HUES6 (cell line): Measurements from ENCODE around the gene BICRAL.

Source experiments
- H3K27ac ChIP-seq: 2 replicates; pipeline ENCODE4 v1.7.0; 2013; ENCODE audit warnings: low read depth, mild to moderate bottlenecking, low read length, inconsistent platforms
- H3K27me3 ChIP-seq: 2 replicates; pipeline ENCODE4 v1.6.1; 2013; ENCODE audit warnings: low read length; ENCODE audit not compliant: control insufficient read depth, insufficient read depth
- H3K36me3 ChIP-seq: 2 replicates; pipeline ENCODE4 v1.6.1; 2013; ENCODE audit warnings: low read length; ENCODE audit not compliant: control insufficient read depth, insufficient read depth
- H3K4me1 ChIP-seq: 2 replicates; pipeline ENCODE4 v1.6.1; 2013; ENCODE audit warnings: low read length; ENCODE audit not compliant: control insufficient read depth, insufficient read depth
- H3K4me3 ChIP-seq: 2 replicates; pipeline ENCODE4 v1.5.1; 2013; ENCODE audit warnings: low read depth, low read length
- H3K9ac ChIP-seq: one replicate; pipeline ENCODE4 v1.6.1; 2013; ENCODE audit warnings: mild to moderate bottlenecking, low read length
- H3K9me3 ChIP-seq: 2 replicates; pipeline ENCODE4 v1.6.1; 2013; ENCODE audit warnings: low read depth, low read length; ENCODE audit not compliant: control insufficient read depth, insufficient read depth

BICRAL gene

DNA sequence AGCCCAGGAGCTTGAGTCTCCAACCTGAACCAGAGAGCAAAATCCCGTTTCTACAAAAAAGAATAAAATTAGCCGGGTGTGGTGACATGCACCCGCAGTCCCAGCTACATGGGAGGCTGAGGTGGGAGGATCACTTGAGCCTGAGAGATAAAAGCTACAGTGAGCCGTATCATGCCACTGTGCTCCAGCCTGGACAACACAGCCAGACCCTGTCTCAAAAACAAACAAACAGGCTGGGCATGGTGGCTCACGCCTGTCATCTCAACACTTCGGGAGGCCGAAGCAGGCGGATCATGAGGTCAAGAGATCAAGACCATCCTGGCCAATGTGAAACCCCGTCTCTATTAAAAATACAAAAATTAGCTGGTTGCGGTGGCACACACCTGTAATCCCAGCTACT, 122.6 kb downstream of the BICRAL start:
- no peak overlapping the region for H3K4me3 ChIP-seq
- H3K27ac ChIP-seq = no peak overlapping the region
- H3K27me3 ChIP-seq = no peaks in the 10 kb centered on the region
- no peaks in the 10 kb centered on the region for H3K9me3 ChIP-seq
- H3K36me3 ChIP-seq = no peaks in the 10 kb centered on the region
- no peak overlapping the region for H3K9ac ChIP-seq
- H3K4me1 ChIP-seq = peaks cover 4% of the 10 kb centered on the region

DNA sequence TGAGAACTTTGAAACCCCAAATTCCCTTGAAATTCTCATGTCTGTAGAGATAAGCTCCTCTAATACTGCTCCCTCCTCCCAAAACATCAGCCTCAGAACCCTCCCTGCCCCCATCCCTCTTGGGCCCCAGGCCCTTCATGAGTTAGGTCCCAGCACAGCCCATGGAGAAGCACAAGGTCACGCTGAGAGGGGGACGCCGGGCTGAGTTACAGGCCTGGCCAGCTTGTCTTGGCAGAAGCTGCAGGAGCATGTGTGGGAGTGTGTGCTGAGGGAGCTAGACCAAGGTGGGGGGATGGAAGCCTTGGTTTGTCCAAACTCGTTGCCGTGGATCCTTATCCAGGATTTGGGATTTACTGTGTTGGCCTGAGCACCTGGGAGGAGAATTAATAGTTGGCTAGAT, 125.5 kb downstream of the BICRAL start:
- Histone ChIP-seq H3K9me3 (no peaks in the 10 kb centered on the region), H3K4me3 (no peak overlapping the region), H3K27ac (no peak overlapping the region), H3K4me1 (no peaks in the 10 kb centered on the region), H3K27me3 (no peaks in the 10 kb centered on the region), H3K9ac (no peak overlapping the region), H3K36me3 (no peaks in the 10 kb centered on the region)

DNA sequence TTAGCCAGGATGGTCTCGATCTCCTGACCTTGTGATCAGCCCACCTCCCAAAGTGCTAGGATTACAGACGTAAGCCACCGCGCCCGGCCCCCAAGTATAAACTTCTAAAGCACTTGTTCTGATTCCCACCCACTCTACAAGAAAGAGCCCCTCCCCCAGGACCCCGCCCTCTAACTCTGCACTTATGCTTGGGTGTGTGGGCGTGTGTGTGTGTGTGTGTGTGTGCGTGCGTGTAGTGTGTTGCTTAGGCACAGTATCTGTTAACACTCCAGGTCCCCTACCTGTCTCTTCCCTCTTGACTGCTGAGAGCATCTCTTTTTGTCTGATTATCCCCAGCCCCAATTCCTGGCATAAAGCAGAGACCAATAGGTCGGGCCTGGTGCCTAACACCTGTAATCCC, 128.0 kb downstream of the BICRAL start:
- no peak overlapping the region for H3K27ac ChIP-seq
- H3K9ac ChIP-seq = no peak overlapping the region
- H3K4me3 ChIP-seq = no peak overlapping the region
- H3K4me1 ChIP-seq = no peaks in the 10 kb centered on the region
- no peaks in the 10 kb centered on the region for H3K27me3 ChIP-seq
- H3K9me3 ChIP-seq = no peaks in the 10 kb centered on the region
- H3K36me3 ChIP-seq = no peaks in the 10 kb centered on the region

DNA sequence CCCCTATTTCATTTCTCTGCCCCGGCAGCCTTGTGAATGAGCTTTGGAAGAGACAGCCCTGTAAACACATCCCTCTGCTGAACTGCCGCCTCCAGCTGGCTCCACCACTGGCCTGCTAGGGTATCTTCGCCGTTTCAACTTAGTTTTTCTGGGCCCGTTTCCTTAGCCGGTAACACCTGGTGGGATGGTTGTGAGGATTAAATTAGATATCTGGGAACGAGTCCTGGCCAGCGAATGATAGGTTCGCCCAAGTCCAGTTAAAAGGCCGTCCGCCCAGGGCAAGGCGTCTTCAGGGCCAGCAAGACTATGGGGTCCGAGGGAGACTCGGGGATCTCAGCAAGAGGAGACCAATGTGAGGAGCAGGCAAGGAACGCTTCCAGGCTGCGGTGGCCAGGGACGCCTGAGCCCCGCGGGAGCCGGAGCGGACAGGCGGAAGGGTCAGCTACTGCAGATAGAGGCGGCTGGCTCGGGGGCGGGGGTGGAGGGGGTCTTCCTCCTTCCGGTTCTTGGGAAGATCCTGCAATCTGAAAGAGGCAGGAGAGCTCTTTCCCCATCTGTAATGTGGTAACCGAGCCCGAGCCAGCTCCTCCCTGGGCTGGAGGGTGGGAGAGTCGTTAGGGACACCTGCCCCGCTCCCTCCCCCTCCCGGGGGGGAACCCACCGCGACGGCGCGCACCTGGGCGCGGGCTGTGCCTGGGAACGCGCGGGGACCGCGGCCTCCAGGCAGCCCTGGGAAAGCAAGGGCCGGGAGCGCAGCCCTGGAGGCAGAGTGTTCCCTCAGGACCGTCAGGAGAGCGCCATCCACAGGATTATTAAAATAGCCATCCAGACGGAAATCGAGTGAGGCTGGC, 129.5 kb downstream of the BICRAL start:
- Histone ChIP-seq H3K27ac (no peak overlapping the region; the same call in 1 of the 2 replicates), H3K9ac (peak overlapping the region; percentile 69), H3K9me3 (no peaks in the 10 kb centered on the region), H3K27me3 (no peaks in the 10 kb centered on the region), H3K4me1 (no peaks in the 10 kb centered on the region), H3K4me3 (peak overlapping the region; percentile 78), H3K36me3 (no peaks in the 10 kb centered on the region)

DNA sequence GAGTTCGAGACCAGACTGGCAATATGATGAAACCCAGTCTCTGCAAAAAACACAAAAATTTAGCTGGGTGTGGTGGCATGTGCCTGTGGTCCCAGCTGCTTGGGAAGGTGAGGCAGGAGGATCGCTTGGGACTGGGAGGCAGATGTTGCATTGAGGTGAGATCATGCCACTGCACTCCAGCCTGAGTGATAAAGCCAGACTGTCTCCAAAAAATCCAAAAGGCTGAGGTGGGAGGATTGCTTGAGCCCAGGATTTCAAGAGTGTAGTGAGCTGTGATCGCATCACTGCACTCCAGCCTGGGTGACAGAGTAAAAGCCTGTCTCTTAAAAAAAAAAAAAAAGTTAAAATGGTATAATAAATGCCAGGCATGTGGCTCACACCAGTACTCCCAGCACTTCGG, 132.7 kb downstream of the BICRAL start:
- no peaks in the 10 kb centered on the region for H3K4me1 ChIP-seq
- no peak overlapping the region for H3K27ac ChIP-seq
- H3K36me3 ChIP-seq = no peaks in the 10 kb centered on the region
- H3K4me3 ChIP-seq = no peak overlapping the region
- no peak overlapping the region for H3K9ac ChIP-seq
- no peaks in the 10 kb centered on the region for H3K27me3 ChIP-seq
- no peaks in the 10 kb centered on the region for H3K9me3 ChIP-seq

DNA sequence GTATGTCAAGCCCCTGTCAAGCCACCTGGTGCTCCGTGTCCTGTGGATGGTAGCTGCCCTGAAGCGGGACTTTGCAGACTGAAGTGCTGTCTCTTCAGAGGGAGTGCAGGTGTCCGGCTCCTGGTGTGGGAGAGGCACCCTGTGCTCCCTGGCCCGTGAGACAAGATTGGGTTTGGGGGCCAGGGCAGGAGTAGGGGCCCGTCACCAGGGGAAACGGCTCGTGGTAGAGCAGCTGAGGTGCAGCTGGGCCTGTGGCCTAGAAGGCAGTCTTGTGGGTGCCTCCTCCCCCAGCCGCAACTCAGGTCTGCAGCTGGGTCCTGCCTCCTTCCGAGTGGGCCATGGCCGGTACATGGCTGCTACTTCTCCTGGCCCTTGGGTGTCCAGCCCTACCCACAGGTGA, 133.9 kb downstream of the BICRAL start, which contains the start of gene PTCRA:
PTCRA (plus strand) TSS at position 322 of the 400 bp plus-strand sequence; CDS start at position 339, 17 bp downstream.
- Histone ChIP-seq H3K27me3 (no peaks in the 10 kb centered on the region), H3K36me3 (no peaks in the 10 kb centered on the region), H3K9ac (no peak within 1 kb of the TSS), H3K27ac (no peak within 1 kb of the TSS), H3K9me3 (no peaks in the 10 kb centered on the region), H3K4me1 (no peaks in the 10 kb centered on the region), H3K4me3 (no peak within 1 kb of the TSS)

DNA sequence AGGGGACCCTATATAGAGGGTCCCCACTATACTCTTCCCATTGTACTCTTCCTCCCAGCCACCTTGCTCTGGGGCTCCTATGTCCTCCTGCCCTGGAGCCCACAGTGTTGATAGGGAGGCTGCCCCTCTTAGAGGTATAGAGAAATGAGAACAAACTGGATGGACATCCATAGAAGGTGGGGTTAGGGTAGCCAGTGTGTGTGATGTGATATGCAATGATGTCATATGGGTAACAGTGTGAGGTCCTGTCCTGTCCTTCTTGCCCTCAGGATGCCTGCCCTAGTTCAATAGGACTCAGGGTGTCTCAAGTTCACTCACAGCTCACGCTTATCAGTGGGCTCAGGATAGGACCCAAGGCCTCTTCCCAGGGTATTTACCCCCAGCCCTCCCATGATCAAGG, 134.4 kb downstream of the BICRAL start:
- H3K4me3 ChIP-seq = no peak overlapping the region
- H3K9me3 ChIP-seq = no peaks in the 10 kb centered on the region
- H3K9ac ChIP-seq = no peak overlapping the region
- H3K27me3 ChIP-seq = no peaks in the 10 kb centered on the region
- no peaks in the 10 kb centered on the region for H3K4me1 ChIP-seq
- no peak overlapping the region for H3K27ac ChIP-seq
- H3K36me3 ChIP-seq = no peaks in the 10 kb centered on the region
